Lower leg skin (tissue), 3 donors: ENCODE measurements around the gene LMX1A.

ENCODE experiments used
- POLR2A ChIP-seq, 2 donors: fragments of 450-650 bp; IDR thresholded peaks; one replicate each; pipeline ENCODE4 v1.6.1; 2016 to 2017; ENCODE audit warnings: antibody characterized with exemption in 2 of 2, mild to moderate bottlenecking in 1 of 2, moderate library complexity in 1 of 2
- TF ChIP-seq, protein P1 (sequence below), 3 donors: fragments of 450-650 bp; IDR thresholded peaks; one replicate each; pipeline ENCODE4 v1.5.1; 2016; ENCODE audit warnings: antibody characterized with exemption in 3 of 3, mild to moderate bottlenecking in 3 of 3, moderate library complexity in 2 of 3

DNA sequence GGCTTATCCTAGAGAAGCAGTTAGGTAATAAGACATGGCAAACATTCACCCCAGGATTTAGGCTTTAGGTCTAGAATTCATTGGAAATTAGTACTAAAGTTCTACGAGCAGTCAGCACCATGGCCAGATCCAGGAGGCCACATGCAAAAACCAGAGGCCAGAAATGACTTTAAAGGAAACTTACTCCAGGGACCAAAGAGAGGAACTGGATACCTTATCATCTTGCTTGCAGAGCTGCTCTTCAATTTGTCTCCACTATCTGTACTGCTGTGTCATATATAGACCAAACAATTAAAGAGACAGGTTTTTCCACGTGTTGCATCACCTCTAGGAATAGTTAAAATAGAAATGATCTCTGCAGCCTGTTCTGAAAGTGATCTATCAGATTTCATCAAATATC lies 127.8 kb downstream of the LMX1A start:
- no peak for TF ChIP-seq POLR2A (IDR thresholded peaks at IDR 0.05)
- TF ChIP-seq, protein P1, sequence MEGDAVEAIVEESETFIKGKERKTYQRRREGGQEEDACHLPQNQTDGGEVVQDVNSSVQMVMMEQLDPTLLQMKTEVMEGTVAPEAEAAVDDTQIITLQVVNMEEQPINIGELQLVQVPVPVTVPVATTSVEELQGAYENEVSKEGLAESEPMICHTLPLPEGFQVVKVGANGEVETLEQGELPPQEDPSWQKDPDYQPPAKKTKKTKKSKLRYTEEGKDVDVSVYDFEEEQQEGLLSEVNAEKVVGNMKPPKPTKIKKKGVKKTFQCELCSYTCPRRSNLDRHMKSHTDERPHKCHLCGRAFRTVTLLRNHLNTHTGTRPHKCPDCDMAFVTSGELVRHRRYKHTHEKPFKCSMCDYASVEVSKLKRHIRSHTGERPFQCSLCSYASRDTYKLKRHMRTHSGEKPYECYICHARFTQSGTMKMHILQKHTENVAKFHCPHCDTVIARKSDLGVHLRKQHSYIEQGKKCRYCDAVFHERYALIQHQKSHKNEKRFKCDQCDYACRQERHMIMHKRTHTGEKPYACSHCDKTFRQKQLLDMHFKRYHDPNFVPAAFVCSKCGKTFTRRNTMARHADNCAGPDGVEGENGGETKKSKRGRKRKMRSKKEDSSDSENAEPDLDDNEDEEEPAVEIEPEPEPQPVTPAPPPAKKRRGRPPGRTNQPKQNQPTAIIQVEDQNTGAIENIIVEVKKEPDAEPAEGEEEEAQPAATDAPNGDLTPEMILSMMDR (IDR thresholded peaks at IDR 0.05), result no peak
